GM18508 (cell line): ENCODE measurements around the gene CSTB.

Source experiments
- ATAC-seq: cut with Tn5 transposase; IDR thresholded peaks from one replicate; pipeline ENCODE4 v1.9.1; 2021; ENCODE audit warnings: moderate number of reproducible peaks; ENCODE audit not compliant: insufficient read depth, unreplicated experiment

Gene CSTB

DNA sequence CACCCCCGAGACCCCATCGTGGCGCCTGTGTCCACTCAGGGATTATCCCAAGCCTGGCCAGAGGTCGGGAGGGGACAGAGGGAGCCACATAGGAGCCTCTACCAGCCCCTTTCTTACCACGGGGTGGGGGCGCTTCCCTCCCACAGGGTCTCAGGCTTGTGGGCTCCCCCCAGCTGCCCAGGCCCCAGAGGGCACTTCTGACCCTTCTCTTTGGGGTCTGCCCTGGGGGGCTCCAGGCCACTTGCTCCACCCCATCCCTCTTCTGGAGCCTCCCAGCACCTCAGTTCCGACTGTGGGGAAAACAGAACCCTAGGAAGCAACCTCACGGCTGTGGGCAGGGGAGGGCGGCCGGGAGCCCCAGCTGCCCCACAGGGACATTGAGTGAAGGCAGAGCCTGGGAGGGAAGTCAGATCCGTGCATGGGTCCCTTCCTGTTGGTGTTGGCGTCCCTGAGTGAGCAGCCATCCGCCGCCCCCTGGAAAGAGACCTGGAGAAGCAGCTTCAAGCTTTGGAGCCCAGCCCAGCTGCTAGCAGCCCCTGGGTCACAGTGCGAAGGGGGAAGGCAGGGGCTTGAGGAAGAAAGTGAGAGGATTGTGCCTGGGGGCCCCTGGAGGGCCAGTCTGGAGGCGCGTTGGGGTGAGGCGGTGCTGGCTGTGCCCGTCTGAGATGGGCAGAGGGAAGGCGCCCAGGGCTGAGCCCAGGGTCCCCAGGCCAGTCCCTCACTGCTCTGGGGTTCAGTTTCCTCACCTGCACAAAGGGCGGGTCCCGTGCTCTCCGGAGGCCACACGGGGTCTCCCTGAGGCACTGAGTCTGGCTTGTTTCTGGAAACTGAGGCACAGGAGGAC lies 35.4 kb upstream of the CSTB start:
- ATAC-seq = no peak

DNA sequence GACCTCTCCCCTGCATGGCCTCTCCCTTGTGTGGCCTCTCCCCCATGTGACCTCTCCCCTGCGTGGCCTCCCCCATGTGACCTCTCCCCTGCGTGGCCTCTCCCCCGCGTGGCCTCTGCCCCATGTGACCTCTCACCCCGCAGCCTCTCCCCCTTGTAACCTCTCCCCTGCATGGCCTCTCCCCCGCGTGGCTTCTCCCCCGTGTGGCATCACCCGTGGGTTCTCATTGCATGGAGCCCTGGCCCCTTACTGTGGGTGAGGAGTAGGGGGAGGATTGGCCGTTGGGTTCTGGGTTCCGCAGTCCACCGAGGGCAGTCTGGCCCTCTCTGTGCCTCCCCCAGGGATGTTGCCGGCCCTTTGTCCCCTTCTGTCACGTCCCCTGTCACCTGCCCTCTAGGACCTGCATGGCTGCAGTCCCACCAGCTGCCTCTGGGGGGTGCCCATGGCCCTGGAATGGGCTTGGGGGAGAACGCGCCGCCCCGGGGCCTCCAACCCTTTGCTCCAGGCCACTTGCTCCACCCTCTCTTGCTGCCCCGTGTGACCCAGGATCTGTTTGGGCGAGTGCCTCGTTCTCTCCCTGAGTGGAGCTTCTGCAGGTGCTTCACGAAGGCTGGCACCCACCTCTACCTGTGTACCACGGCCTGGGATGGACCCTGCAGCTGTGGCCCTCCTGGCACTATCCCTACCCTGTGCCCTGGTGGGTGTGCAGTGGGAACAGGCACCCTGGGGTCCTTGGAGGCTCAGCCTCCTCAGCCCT lies 34.6 kb upstream of the CSTB start:
- no peak for ATAC-seq

DNA sequence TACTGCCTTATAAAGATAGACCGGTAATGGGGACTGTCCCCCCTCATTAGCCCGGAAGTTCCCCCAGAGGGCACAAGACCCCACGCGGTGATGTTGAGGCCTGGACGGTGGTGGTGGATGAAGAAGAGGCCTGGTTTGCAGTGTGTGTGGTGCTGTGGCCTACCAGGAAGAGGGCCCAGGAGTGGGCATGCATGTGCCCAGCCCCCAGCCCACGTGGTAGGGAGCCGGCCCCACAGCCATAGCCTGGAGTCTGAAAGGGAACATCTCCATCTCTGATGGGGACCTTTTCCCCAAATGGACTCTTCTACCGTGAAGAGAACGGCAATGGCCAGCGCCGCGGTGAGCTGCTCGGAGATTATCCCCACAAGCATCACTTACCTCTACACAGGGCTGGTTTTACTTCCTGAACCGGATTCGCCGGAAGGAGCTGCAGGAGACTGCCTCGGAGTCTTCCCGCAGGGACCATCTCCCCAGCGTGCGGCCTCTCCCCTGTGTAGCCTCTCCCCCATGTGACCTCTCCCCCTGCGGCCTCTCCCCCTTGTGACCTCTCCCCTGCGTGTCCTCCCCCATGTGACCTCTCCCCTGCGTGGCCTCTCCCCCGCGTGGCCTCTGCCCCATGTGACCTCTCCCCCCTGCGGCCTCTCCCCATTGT lies 33.9 kb upstream of the CSTB start:
- no peak for ATAC-seq

DNA sequence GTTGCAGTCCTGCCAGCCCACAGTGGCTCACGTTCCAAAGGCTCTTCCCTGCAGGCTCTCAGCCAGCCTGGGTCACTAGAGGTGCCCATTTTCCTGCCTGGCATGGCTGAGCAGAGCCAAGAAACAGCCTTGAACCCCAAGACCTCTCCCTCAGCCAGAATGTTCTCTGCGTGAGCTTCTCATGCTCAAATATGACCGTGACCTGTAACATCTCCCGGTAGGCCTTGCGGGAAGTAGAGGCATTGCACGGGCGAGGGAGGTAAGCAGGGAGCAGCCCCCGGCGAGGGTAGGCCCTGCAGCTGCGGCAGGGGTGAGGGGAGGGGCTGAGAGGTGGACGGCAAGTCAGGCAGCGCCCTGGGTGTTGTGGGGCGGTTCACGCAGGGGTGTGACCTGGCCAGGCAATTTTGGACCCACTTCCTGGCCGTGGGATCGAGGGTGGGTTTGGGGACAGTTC lies 33.3 kb upstream of the CSTB start:
- no peak for ATAC-seq

DNA sequence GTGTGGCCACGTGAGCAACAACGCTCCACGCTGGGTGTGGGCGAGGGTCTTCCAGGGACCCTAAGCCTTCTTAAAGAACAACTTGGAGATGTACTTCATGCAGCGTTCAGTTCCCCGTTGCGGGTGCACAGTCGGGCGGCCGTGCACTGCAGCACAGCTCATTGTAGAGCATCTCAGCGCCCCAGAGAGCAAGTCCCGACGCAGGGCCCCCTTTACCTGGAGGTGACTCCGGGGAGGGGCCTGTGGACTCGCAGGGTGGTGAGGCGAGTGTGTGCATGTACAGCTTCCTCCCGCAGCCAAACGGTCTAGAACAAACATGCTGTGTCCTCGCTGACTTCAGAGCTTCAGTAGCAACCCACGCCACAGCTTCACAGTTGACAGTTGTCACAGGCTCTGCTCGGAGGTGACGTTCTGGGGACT lies 32.7 kb upstream of the CSTB start:
- ATAC-seq = no peak

DNA sequence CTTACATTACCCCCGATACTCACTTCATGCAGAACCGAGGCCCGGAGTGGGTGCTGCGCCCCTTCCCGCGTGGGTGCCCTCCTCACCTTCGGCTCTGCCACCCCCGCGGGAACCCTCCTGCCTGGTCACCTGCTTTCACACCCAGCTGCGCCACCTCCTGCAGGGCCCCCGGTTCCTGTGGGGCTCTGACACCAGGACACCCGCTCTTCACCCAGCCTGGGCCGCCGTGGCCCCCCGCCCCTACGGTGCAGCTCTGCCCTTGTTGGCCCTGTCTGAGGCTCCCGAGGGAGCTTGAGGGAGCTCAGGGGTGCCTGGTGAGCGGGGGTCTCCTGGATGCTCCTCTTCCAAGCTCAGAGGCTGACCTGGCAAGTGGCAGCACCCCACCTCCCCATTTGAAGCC lies 32.3 kb upstream of the CSTB start:
- ATAC-seq = no peak

DNA sequence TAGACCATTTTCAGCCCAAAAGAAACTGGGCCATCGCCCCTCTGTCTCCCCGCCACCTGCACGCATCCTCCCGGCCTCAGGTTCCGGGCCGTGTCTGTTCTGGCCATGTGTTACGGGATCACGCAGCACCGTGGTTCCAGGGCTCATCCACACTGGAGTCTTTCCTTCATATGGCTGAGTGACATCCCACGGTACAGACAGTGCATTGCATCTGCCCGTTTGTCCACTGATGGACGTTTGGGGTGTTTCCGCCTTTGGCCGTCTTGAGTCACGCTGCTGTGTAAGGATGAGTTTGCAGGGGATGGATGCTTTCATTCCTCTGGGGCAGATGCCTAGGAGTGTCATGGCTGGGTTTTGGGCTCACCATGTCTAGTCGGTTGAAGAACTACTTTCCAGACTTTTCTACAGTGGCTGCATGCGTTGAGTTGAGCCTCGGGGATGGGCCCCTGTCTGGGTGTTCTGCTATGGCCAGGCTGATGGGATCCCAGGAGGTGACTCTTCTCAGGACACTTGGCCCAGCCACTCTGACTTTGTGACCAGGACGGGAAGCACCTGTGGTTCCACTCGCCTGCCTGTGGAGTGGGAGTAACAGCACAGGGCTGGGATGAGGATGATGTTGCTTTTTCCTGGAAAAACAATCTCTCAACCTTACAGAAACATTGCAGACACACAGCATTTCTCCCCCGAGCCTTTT lies 30.1 kb upstream of the CSTB start:
- ATAC-seq = no peak

DNA sequence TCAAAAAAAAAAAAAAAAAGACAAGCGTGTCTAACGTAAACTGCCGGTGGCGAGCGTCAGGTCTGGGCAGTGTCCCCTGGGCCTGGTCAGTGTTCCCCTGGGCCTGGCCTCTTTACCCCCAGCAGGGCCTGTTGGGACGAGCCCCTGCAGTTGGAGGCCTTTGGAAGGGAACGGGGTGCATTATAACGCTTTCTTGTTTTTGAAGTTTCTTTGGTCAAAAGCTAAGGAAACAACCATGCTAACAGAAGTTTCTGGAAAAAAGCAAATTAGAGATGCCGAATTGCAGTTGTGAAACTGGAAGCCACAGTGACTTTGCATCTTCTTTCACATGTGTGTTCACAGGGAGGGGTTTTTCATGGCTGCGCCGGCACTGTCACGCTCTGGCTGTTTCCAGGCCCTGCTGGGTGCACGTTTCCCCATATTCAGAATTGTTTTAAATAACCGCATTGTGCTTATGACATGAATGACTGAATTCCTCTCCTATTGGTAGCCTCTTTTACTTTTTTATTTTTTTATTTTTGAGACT lies 29.2 kb upstream of the CSTB start:
- ATAC-seq = peak; percentile 64

DNA sequence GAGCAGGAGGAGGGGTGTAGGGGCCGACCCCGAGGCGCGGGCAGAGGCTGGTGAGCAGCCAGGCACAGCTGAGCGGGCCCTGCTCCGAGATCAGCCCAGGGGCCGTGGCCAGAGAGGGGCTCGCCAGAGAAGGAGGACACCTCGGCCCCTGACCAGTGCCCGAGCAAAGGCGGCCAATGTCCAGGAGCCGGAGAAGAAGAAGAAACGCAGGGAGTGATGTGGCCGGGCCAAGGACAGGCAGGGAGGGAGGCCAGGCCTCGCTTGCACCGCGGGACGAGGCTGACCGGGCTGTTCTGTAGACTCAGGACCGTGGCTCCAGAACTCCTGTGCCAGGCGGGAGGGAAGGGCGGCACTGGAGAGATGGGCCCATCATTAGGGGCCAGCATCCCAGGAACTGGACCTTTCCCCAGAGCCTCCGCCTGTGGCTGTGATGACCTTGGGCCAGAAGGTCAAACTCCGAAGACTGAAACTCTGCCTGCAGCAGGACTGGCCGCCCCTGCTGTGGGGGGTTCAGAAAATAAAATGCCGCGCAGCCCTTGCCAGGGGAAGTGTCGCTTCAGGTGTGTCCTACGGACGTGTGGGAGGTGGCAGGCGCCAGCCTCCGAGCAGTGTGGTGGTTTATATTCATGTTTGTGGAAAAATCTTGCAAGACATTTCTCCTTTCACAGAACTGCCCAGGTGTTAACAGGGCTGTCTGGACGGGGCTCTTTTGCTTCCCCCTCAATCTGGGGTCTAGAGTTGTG lies 27.6 kb upstream of the CSTB start:
- no peak for ATAC-seq

DNA sequence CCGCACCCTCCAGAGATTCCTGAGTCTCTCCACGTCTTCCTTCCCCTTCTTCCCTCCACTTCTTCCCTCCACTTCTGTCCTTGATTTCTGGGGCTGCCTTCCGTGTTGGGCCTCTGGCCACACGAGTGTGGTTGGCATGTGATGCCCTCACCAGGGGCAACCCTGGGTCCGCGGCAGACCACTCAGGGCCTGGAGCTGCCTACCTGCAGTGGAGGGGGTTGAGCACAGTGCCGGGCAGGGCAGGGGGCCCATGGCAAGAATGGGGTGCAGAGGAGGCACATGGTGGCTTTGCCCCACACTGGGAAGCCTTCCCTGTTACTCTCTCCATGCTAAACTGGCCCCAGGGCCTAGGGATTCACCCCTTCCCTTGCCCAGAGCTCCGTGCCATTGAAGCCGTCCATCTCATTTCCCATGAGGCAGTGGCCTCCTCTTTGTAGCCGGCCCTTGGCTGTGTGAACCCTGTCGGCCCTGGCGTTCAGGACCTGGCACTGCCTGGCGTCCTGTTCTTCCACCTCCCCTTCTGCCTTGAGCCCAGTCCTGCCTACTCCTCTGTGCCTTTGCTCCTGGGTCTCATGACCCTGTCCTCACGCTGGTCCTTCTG lies 26.7 kb upstream of the CSTB start:
- no peak for ATAC-seq

DNA sequence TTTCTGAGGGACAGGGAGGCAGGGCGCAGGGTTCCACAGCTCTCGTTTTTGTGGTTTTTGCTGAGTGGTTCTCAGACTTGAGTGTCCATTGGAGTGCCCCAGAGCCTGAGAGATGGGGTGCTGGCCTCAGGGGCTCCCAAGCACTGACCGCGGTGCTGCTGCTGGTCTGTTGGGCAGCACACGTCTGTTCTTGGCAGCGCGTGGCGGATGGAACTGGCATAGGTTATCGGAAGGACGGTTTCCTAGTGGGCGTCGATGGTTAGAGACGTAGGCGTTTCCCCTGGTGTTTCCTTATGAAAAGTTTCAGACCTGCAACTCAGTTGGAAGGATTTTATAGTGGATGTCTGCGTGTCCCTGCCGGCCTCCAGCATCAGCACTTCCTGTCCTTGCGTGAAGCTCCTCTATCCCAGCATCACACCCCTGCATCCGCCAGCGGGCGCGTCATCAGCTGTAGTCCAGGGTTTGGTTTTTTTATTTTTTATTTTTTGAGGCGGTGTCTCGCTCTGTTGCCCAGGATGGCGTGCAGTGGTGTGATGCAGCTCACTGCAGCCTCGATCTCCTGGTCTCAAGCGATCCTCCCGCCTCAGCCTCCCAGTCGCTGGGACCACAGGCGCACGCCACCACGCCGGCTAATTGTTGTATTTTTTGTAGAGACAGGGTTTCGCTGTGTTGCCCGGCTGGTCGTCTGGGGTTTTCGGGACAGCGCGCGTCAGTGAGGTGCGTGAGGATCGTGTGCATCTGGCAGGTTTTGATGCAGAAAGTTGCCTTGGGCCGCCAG lies 25.1 kb upstream of the CSTB start:
- no peak for ATAC-seq

DNA sequence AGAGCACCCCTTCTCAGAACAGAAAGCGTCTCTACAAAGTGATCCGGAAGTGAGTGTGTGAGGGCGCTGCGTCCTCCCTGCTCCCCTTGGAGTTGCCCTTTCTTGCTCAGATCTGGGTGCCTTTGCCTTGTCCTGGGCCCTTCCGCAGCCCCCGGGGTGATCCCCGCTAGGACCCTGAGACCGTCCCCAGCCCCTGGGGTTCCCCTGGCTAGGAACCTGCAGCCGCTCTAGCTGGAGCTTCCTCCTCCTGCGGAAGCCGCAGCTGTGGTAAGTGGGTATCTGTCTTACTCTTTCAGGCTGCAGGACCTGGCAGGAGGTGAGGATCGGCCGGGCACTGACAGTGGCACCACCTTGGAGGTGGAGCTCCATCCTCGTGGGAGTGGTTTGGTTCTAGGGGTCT lies 24.5 kb upstream of the CSTB start:
- no peak for ATAC-seq

DNA sequence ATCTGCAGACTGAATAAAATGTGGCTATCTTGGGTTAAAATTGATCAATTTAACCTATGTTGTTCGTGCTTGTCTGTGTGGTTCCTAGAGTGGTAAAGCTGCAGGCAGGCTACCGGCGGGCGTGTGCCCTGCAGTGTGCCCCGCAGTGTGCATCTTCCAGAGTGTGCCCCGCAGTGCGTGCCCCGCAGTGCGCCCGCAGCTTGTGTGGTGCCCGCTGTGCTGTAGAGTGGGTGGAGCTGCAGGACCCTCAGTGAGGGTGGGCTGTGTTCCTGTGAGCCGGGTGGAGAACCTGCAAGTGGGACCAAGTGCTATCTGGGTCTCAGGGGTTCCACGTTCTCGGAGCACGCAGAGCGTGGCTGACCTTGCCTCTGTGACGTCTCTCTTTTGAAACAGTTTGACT lies 24.0 kb upstream of the CSTB start:
- no peak for ATAC-seq

DNA sequence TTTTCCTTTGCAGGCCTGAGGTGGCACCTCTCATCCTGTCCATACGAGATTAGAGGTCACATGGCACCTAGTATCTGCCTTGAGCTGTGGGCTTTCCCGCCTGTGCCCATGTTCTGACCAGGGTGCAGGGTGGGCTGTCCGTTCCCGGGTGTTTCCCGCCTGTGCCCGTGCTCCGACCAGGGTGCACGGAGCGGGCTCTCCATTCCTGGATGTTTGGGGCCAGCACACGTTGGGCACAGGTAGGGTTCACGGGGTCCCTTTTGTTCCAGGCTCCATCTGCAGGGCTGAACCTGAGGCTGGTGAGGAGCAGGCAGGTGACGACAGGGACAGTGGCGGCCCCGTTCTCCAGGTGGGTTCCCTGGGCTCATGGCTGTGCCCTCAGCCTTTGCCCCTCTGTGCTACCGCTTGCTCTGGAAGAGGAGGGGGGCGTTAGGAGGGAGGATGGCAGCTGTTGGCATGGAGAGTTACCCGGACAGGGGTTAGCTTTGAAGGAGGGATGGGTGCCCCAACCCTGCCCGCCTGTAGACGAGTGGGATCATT lies 23.3 kb upstream of the CSTB start:
- no peak for ATAC-seq

DNA sequence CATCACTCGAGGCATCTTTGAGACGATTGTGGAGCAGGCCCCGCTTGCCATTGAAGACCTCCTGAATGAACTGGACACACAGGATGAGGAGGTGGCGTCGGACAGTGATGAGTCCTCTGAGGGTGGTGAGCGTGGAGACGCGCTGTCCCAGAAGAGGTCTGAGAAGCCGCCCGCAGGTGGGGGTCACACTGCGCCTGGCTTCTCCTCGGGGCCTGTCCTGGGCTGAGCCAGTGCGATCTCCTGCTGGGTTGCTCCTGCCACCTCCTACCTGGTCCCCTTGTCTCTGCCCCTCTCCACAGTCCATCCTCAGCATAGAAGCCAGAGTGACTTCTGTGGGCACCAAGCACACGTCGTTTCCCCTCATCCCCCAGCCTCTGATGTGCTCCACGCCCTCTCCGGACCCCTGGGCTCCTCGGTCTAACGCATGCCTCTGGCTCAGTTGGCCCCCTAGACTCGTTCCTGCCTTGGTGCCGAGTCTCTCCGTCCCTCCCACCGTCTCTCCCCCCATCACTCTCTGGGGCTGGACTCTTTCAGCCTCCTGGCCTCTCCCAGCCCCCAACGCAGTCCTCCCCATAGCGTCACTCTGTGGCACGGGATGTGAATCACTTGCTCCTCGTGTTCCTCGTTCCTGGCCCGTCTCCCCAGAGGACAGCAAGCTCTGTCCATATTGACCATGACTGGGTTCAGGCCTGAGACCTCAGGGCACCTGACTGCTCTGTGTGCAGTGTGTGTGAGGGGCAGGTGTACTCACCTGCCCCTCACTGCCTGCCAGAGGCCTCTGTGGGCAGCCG lies 22.0 kb upstream of the CSTB start:
- no peak for ATAC-seq

DNA sequence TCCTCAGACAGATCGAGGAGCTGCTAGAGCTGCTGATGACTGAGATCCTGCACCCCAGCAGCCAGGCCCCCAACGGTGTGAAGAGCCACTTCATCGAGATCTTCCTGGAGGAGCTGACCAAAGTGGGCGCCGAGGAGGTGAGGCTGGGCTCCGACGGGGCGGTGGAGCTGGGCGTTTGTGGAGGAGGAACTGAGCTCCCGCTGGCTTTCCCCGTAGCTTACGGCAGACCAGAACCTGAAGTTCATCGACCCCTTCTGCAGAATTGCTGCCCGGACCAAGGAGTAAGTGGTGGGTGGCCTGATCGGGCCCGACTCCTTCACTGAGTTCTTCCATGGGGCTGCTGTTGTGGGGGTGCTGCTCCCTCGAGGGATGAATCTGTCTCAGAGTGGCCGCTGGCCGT lies 21.3 kb upstream of the CSTB start:
- ATAC-seq = no peak

DNA sequence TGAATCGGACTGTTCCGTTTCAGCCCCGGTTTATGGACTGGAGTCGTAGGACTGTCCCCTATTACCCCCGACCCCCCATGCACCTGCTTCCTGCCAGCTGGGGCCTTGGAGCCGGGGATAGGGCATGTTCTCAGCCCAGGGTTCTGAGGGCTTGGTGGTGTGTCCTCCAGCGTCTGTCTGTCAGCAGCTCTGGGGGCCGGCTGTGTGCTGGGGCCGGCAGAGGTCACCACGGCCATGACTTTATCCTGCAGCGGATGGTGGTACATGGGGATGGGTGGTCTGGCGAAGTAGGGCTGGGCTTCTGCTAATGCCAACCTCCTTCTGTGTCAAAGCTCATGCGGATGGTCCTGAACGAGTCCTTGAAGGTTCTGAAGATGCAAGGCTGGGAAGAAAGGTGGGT lies 18.7 kb upstream of the CSTB start:
- no peak for ATAC-seq

DNA sequence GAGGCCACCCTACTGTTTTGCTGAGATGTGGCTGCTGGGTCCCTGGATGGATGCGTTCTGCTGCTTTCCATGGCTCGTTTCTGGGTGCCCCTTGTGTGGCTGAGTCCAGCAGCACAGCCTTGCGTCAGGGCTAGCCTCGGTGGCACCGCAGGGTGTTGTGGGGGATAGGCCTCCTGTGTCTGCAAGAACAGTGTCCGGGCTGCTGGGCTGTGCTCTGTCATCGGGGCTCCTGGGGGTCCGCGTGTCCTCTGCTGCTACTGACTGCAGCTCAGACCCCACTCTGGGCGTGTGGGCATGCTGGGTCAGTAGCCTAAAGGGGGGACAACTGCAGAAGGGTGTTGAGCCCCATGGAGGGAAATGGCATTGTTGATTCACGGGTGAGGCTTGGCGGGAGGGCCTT lies 18.2 kb upstream of the CSTB start:
- ATAC-seq = no peak
